Measurements from ENCODE around the gene OPN4.

DNA sequence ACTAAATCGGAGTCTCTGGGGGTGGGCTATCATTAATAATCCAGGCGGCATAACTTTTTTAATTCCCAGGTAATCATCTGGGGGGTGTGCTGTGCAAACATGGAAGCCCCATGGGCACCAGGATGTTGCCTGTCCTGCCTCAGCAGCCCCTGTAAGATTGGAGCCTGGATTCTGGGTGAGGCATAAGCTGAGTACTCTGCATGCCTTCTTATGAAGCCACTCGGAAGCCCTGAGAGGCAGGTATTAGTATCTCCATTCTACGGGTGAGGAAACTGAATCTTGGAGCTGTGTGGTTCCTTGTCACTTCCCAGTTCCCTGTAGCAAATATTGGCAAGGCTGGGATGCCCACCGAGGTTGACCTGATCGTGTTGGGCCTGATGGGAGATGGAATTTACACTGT, 7.4 kb upstream of the OPN4 start:
- TF ChIP-seq POLR2A (IDR thresholded peaks at IDR 0.05) (no peak), POLR2AphosphoS5 (IDR thresholded peaks at IDR 0.05) (no peak)
- TF ChIP-seq, protein P1, sequence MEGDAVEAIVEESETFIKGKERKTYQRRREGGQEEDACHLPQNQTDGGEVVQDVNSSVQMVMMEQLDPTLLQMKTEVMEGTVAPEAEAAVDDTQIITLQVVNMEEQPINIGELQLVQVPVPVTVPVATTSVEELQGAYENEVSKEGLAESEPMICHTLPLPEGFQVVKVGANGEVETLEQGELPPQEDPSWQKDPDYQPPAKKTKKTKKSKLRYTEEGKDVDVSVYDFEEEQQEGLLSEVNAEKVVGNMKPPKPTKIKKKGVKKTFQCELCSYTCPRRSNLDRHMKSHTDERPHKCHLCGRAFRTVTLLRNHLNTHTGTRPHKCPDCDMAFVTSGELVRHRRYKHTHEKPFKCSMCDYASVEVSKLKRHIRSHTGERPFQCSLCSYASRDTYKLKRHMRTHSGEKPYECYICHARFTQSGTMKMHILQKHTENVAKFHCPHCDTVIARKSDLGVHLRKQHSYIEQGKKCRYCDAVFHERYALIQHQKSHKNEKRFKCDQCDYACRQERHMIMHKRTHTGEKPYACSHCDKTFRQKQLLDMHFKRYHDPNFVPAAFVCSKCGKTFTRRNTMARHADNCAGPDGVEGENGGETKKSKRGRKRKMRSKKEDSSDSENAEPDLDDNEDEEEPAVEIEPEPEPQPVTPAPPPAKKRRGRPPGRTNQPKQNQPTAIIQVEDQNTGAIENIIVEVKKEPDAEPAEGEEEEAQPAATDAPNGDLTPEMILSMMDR (IDR thresholded peaks at IDR 0.05 in 8 of 11, conservative IDR thresholded peaks at IDR 0.05 in 3 of 11), result no peak
